B cell (primary cell): ENCODE results near the gene UCN3.

Source experiments
- EZH2 ChIP-seq: IDR thresholded peaks from 2 replicates; pipeline ENCODE4 v1.6.1; 2012; ENCODE audit warnings: borderline replicate concordance, low read depth, mild to moderate bottlenecking, moderate library complexity, low read length; ENCODE audit not compliant: insufficient read depth, poor library complexity, severe bottlenecking
- TF ChIP-seq, protein P1 (sequence below): fragments of 200-600 bp; IDR thresholded peaks from one replicate; pipeline ENCODE4 v1.8.0; 2022; ENCODE audit warnings: antibody characterized with exemption, mild to moderate bottlenecking

DNA sequence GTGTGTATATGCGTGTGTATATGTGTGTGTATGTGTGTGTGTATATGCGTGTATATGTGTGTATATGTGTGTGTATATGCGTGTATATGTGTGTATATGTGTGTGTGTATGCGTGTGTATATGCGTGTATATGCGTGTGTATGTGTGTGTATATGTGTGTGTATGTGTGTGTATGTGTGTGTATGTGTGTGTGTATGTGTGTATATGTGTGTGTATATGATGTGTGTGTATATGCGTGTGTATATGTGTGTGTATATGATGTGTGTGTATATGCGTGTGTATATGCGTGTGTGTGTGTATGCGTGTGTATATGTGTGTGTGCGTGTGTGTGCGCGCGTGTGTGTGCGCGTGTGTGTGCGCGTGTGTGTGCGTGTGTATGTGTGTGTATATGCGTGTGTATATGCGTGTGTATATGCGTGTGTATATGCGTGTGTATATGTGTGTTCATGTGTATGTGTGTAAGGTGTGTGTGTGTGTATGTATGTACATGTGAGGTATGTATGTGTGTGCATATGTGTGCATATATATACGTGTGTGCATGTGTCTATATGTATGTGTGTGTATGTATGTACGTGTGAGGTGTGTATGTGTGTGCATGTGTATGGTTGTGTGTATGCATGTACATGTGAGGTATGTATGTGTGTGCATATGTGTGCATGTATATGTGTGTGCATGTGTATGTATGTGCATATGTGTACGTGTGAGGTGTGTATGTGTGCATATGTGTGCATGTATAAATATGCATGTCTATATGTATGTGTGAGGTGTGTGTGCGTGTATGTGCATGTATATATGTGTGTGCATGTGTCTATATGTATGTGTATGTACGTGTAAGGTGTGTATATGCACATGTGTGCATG lies 6.0 kb downstream of the UCN3 start:
- TF ChIP-seq, protein P1, sequence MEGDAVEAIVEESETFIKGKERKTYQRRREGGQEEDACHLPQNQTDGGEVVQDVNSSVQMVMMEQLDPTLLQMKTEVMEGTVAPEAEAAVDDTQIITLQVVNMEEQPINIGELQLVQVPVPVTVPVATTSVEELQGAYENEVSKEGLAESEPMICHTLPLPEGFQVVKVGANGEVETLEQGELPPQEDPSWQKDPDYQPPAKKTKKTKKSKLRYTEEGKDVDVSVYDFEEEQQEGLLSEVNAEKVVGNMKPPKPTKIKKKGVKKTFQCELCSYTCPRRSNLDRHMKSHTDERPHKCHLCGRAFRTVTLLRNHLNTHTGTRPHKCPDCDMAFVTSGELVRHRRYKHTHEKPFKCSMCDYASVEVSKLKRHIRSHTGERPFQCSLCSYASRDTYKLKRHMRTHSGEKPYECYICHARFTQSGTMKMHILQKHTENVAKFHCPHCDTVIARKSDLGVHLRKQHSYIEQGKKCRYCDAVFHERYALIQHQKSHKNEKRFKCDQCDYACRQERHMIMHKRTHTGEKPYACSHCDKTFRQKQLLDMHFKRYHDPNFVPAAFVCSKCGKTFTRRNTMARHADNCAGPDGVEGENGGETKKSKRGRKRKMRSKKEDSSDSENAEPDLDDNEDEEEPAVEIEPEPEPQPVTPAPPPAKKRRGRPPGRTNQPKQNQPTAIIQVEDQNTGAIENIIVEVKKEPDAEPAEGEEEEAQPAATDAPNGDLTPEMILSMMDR: no peak
- TF ChIP-seq EZH2: no peak
